Spleen (tissue), 11 donors: Measurements from ENCODE around the gene IL9. TPM values are rescaled to one million over a fixed set of nuclear protein-coding genes. Genes with fewer than 3 reads are reported as not detected.

Source experiments
- DNase-seq: peaks from one replicate; pipeline ENCODE4 v3.0.0-alpha.2; 2020
- H3K27ac ChIP-seq, 8 donors: fragments of 200-600 bp; sonication (generic) in 7 of 8; 1 replicate in 4 of 8; 2 replicates in 4 of 8; pipeline versions ENCODE4 v1.5.0 to v1.8.0; 2016 to 2021; ENCODE audit warnings: inconsistent platforms in 4 of 8, mild to moderate bottlenecking in 4 of 8, moderate library complexity in 1 of 8
- H3K27me3 ChIP-seq, 7 donors: fragments of 200-600 bp; sonication (generic) in 6 of 7; replicated peaks in 1 of 7; 1 replicate in 4 of 7; 2 replicates in 3 of 7; pipeline versions ENCODE4 v1.5.0 to v1.8.0; 2016 to 2021; ENCODE audit warnings: inconsistent platforms in 3 of 7, mild to moderate bottlenecking in 1 of 7
- H3K36me3 ChIP-seq, 6 donors: fragments of 200-600 bp; sonication (generic) in 5 of 6; 1 replicate in 4 of 6; 2 replicates in 2 of 6; pipeline versions ENCODE4 v1.5.0 to v1.8.0; 2016 to 2021; ENCODE audit warnings: inconsistent platforms in 2 of 6
- H3K4me1 ChIP-seq, 6 donors: fragments of 200-600 bp; sonication (generic) in 5 of 6; 1 replicate in 3 of 6; 2 replicates in 3 of 6; pipeline versions ENCODE4 v1.5.0 to v1.8.0; 2016 to 2021; ENCODE audit warnings: inconsistent platforms in 3 of 6
- H3K4me3 ChIP-seq, 8 donors: fragments of 200-600 bp; sonication (generic) in 7 of 8; 1 replicate in 4 of 8; 2 replicates in 4 of 8; pipeline versions ENCODE4 v1.5.0 to v1.8.0; 2016 to 2021; ENCODE audit warnings: inconsistent platforms in 4 of 8, mild to moderate bottlenecking in 4 of 8, moderate library complexity in 2 of 8
- H3K9me3 ChIP-seq, 8 donors: fragments of 200-600 bp; sonication (generic) in 7 of 8; 1 replicate in 4 of 8; 2 replicates in 4 of 8; pipeline versions ENCODE4 v1.5.0 to v1.8.0; 2016 to 2021; ENCODE audit warnings: inconsistent platforms in 4 of 8
- POLR2A ChIP-seq, 3 donors: fragments of 450-650 bp; IDR thresholded peaks; one replicate each; pipeline ENCODE4 v1.5.1; 2017; ENCODE audit warnings: antibody characterized with exemption in 3 of 3, mild to moderate bottlenecking in 1 of 3
- POLR2AphosphoS5 ChIP-seq, 3 donors: sonication (generic); formaldehyde crosslinking; IDR thresholded peaks; one replicate each; pipeline ENCODE4 v1.5.1; 2017; ENCODE audit warnings: antibody characterized with exemption in 3 of 3
- WGBS, 5 donors: extraction: QIAGEN DNeasy Blood & Tissue Kit in 3 of 5; methylation state at CpG; one replicate each; pipeline versions ENCODE4 v1.1.5 to v1.1.7; 2013 to 2018; 5-methylcytosine and 5-hydroxymethylcytosine counted together
- intact Hi-C: fragments of 100-400 bp; cut with DNase I; formaldehyde crosslinking; loops from one replicate; pipeline ENCODE4 v1.15.0; 2023; ENCODE audit warnings: low total_unique reads
- polyA plus RNA-seq, 3 donors: library from polyadenylated mRNA; stranded (reverse); fragments of 200-250 nt; gene quantifications; one replicate each; pipeline ENCODE4 v1.2.1, GENCODE V29; 2013
- total RNA-seq, 7 donors: library from RNA; depleted of rRNA in 3 of 7; stranded (reverse); fragments of >200 nt in 3 of 7; fragmentation: NEBNext Ultra II Directional in 4 of 7; extraction: Animal tissue kit (Norgen Biotek cat#: 25700) in 4 of 7; gene quantifications; one replicate each; pipeline versions ENCODE4 v1.1.0 to v1.2.1, GENCODE V29; 2016 to 2021
- TF ChIP-seq, protein P1 (sequence below), 11 experiments: fragments of 200-600 bp in 7 of 11; fragments of 450-650 bp in 4 of 11; sonication (generic) in 4 of 11; IDR thresholded peaks in 8 of 11; conservative IDR thresholded peaks in 3 of 11; 1 replicate in 7 of 11; 2 replicates in 4 of 11; pipeline versions ENCODE4 v1.4.0 to v1.8.0; 2016 to 2021; ENCODE audit warnings: antibody characterized with exemption in 11 of 11, inconsistent platforms in 4 of 11, mild to moderate bottlenecking in 1 of 11
- donor health status: healthy with polysubstance abuse.
- donor health status: DM: no; HTN: no; CAD: no; lungs with moderate emphysema.
- donor health status: DM: no; HTN: no; CAD: no.
- donor health status: Bipolar disorder and iron deficiency.
- donor health status: healthy.
- donor health status: DM: no; HTN: no; CAD: no.
- donor health status: DM: yes; HTN: yes; CAD: no.

IL9 gene
- total and polyA plus RNA-seq, 10 donors: not detected

DNA sequence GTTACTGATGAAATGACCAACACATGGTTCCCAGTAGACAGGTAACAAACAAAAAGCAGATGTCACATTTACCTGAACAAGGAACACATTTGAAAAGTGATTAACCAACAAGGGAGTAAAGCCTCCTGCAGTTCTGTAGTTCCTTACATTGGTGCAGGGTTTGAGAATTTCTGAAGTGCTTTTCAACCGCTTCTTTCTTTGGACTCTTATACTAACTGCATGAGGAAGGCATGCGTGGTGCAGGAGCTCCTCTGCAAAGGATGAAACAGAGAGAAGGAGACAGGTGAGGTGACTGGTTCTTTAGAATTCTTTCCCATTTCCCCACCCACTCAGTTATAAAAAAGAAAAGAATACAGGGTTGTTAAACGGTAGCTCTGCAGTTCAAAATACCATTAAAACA lies 4.6 kb upstream of the IL9 start:
- DNase-seq: no peak
- no peaks in the 10 kb centered on the region for H3K4me1 ChIP-seq
- no peak overlapping the region for H3K4me3 ChIP-seq
- H3K36me3 ChIP-seq: no peaks in the 10 kb centered on the region
- WGBS, 5 donors: 68 to 77% (median 74%) methylated on average over 3 of the region's 3 CpGs
- no peaks in the 10 kb centered on the region for H3K9me3 ChIP-seq
- intact Hi-C loops: no loop called here
- peaks cover 0 to 63% (median 0%) of the 10 kb centered on the region in 7 donors for H3K27me3 ChIP-seq
- TF ChIP-seq POLR2AphosphoS5 (IDR thresholded peaks at IDR 0.05): no peak
- TF ChIP-seq, protein P1, sequence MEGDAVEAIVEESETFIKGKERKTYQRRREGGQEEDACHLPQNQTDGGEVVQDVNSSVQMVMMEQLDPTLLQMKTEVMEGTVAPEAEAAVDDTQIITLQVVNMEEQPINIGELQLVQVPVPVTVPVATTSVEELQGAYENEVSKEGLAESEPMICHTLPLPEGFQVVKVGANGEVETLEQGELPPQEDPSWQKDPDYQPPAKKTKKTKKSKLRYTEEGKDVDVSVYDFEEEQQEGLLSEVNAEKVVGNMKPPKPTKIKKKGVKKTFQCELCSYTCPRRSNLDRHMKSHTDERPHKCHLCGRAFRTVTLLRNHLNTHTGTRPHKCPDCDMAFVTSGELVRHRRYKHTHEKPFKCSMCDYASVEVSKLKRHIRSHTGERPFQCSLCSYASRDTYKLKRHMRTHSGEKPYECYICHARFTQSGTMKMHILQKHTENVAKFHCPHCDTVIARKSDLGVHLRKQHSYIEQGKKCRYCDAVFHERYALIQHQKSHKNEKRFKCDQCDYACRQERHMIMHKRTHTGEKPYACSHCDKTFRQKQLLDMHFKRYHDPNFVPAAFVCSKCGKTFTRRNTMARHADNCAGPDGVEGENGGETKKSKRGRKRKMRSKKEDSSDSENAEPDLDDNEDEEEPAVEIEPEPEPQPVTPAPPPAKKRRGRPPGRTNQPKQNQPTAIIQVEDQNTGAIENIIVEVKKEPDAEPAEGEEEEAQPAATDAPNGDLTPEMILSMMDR (IDR thresholded peaks at IDR 0.05 in 8 of 11, conservative IDR thresholded peaks at IDR 0.05 in 3 of 11): no peak
- no peak overlapping the region for H3K27ac ChIP-seq

DNA sequence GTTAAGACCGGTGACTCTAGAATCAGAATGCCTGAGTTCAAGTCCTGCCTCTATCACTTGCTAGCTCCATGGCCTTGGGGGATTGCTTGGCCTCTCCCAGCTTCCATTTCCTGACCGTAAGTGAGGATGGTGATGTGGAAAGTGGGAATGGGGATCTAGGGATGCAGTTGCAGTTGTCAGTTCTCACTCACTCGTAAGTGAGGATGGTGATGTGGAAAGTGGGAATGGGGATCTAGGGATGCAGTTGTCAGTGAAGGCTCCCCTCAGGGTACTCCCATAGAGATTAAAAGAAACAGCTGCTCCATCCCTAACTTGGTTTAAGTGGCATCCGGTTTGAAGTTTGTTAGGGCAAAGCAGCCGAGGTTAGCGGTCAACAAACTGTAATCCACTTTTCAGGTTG lies 3.0 kb upstream of the IL9 start:
- intact Hi-C loops: no loop called here
- Histone ChIP-seq H3K27ac (no peak overlapping the region), H3K36me3 (no peaks in the 10 kb centered on the region), H3K4me1 (no peaks in the 10 kb centered on the region), H3K27me3 (peaks cover 0 to 71% (median 0%) of the 10 kb centered on the region in 7 donors), H3K9me3 (no peaks in the 10 kb centered on the region), H3K4me3 (no peak overlapping the region)
- no peak for DNase-seq
- WGBS, 5 donors: 80 to 85% (median 83%) methylated on average over 6 of the region's 6 CpGs
- TF ChIP-seq, protein P1 (IDR thresholded peaks at IDR 0.05 in 8 of 11, conservative IDR thresholded peaks at IDR 0.05 in 3 of 11): no peak
- TF ChIP-seq POLR2AphosphoS5 (IDR thresholded peaks at IDR 0.05): no peak
- no peak for TF ChIP-seq POLR2A (IDR thresholded peaks at IDR 0.05)

DNA sequence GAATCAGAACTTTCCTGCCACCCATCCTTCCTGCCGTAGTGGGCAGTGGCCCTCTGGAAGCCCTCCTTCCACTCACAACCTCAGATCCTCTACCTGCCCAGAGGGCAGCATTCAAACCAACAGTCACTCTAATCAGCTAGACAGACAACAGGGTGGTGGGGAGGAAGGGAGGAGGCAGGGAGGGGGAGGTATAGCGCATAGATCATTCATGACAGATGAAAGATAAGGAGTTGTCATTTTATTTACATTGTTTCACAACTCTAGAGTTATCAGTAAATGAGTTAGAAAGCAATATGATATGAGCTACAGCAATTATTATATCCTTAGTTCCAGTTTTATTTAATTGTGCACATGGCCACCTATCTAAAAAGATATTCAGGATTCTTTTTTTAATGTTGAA lies 852 bp downstream of the IL9 start:
- WGBS, 5 donors: 64 to 87% (median 84%) methylated on average over 2 of the region's 2 CpGs
- Histone ChIP-seq H3K9me3 (no peaks in the 10 kb centered on the region), H3K27me3 (peaks cover 0 to 49% (median 0%) of the 10 kb centered on the region in 7 donors), H3K4me1 (no peaks in the 10 kb centered on the region), H3K36me3 (no peaks in the 10 kb centered on the region), H3K27ac (no peak overlapping the region), H3K4me3 (no peak overlapping the region)
- intact Hi-C loops: no loop called here
- DNase-seq: no peak
- no peak for TF ChIP-seq POLR2A (IDR thresholded peaks at IDR 0.05)
- no peak for TF ChIP-seq POLR2AphosphoS5 (IDR thresholded peaks at IDR 0.05)
- TF ChIP-seq, protein P1 (IDR thresholded peaks at IDR 0.05 in 8 of 11, conservative IDR thresholded peaks at IDR 0.05 in 3 of 11): no peak

DNA sequence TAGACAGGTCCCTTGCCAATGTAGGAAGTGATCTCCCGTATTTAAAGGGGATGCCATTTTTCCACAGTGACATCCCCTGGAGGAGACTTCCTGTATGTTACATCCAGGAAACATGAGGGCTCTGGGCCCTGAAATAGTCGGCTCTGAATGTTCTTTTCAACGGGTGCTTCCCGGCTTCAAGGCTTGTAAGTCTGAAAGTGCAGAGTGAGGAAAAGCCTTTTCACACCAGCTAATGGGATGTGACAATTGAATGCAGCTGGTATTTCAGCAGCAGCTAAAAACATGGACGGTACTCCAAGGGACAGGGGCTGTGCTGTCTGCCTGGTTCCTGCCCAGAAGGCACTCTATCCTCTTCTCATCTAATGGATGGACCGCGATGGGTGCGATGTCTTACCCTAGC lies 1.4 kb downstream of the IL9 start:
- WGBS, 5 donors: 46 to 58% (median 51%) methylated on average over 8 of the region's 8 CpGs

More for the DNA sequence above, 1.4 kb downstream of the IL9 start:
- intact Hi-C loops: no loop called here
- DNase-seq: no peak
- Histone ChIP-seq H3K27me3 (peaks cover 0 to 45% (median 0%) of the 10 kb centered on the region in 7 donors), H3K4me3 (no peak overlapping the region), H3K4me1 (no peaks in the 10 kb centered on the region), H3K36me3 (no peaks in the 10 kb centered on the region), H3K9me3 (no peaks in the 10 kb centered on the region), H3K27ac (no peak overlapping the region)
- no peak for TF ChIP-seq POLR2AphosphoS5 (IDR thresholded peaks at IDR 0.05)
- TF ChIP-seq, protein P1 (IDR thresholded peaks at IDR 0.05 in 8 of 11, conservative IDR thresholded peaks at IDR 0.05 in 3 of 11): no peak
- TF ChIP-seq POLR2A (IDR thresholded peaks at IDR 0.05): no peak
